Lung (tissue), 12 donors: Measurements from ENCODE around the gene SLC28A3. TPM values are rescaled to one million over a fixed set of nuclear protein-coding genes. Genes with fewer than 3 reads are reported as not detected.

Source experiments
- ATAC-seq: fragments of 200-7000 bp; cut with Tn5 transposase; one replicate; pipeline ENCODE4 v1.9.1; 2020; ENCODE audit warnings: moderate number of reproducible peaks; ENCODE audit not compliant: insufficient read depth, low FRiP score
- DNase-seq, 3 donors: peaks; one replicate each; pipeline ENCODE4 v3.0.0-alpha.2; 2013 to 2017
- H3K27ac ChIP-seq, 2 donors: one replicate each; pipeline ENCODE4 v1.5.1; 2013; ENCODE audit warnings: mild to moderate bottlenecking in 2 of 2, moderate library complexity in 2 of 2, control low read depth in 1 of 2, inconsistent platforms in 1 of 2, low read depth in 1 of 2, low read length in 1 of 2
- H3K27me3 ChIP-seq, 3 donors: one replicate each; pipeline ENCODE4 v1.5.1; 2013; ENCODE audit warnings: low read length in 2 of 3; ENCODE audit not compliant: control insufficient read depth in 3 of 3, insufficient read depth in 3 of 3
- H3K36me3 ChIP-seq, 4 donors: one replicate each; pipeline ENCODE4 v1.5.1; 2013; ENCODE audit warnings: low read length in 4 of 4, mild to moderate bottlenecking in 1 of 4, moderate library complexity in 1 of 4; ENCODE audit not compliant: control insufficient read depth in 4 of 4, insufficient read depth in 4 of 4
- H3K4me1 ChIP-seq, 5 donors: one replicate each; pipeline ENCODE4 v1.5.1; 2013; ENCODE audit warnings: low read length in 5 of 5, mild to moderate bottlenecking in 2 of 5, moderate library complexity in 1 of 5; ENCODE audit not compliant: control insufficient read depth in 5 of 5, insufficient read depth in 5 of 5
- H3K4me3 ChIP-seq: one replicate; pipeline ENCODE4 v1.5.1; 2013; ENCODE audit warnings: mild to moderate bottlenecking, control low read depth, moderate library complexity
- H3K9ac ChIP-seq, 2 donors: one replicate each; pipeline ENCODE4 v1.5.1; 2013; ENCODE audit warnings: low read length in 2 of 2, control low read depth in 1 of 2; ENCODE audit not compliant: insufficient read depth in 1 of 2
- H3K9me3 ChIP-seq, 4 donors: one replicate each; pipeline ENCODE4 v1.5.1; 2013; ENCODE audit warnings: low read length in 3 of 4, mild to moderate bottlenecking in 1 of 4, moderate library complexity in 1 of 4; ENCODE audit not compliant: control insufficient read depth in 4 of 4, insufficient read depth in 3 of 4
- WGBS, 2 donors: extraction: QIAGEN DNeasy Blood & Tissue Kit; methylation state at CpG; one replicate each; pipeline ENCODE4 v1.1.7; 2013; 5-methylcytosine and 5-hydroxymethylcytosine counted together
- polyA plus RNA-seq, 2 donors: library from polyadenylated mRNA; stranded (reverse); fragments of 200-250 nt; gene quantifications; one replicate each; pipeline ENCODE4 v1.2.1, GENCODE V29; 2013
- total RNA-seq, 2 donors: library from RNA; depleted of rRNA in 1 of 2; stranded (reverse); fragments of >200 nt in 1 of 2; gene quantifications; one replicate each; pipeline ENCODE4 v1.2.1, GENCODE V29; 2014 to 2021
- TF ChIP-seq, protein P1 (sequence below): IDR thresholded peaks from 2 replicates; pipeline ENCODE4 v1.5.1; 2012; ENCODE audit warnings: mild to moderate bottlenecking; ENCODE audit errors: control extremely low read depth, extremely low read depth
- donor health status: control.
- donor health status: control.
- donor health status: Bipolar disorder and iron deficiency.
- donor health status: healthy.
- donor health status: DM: yes; HTN: yes; CAD: no.

Gene SLC28A3
- total and polyA plus RNA-seq, 4 donors: 0.59 to 4.0 (median 0.88) TPM

DNA sequence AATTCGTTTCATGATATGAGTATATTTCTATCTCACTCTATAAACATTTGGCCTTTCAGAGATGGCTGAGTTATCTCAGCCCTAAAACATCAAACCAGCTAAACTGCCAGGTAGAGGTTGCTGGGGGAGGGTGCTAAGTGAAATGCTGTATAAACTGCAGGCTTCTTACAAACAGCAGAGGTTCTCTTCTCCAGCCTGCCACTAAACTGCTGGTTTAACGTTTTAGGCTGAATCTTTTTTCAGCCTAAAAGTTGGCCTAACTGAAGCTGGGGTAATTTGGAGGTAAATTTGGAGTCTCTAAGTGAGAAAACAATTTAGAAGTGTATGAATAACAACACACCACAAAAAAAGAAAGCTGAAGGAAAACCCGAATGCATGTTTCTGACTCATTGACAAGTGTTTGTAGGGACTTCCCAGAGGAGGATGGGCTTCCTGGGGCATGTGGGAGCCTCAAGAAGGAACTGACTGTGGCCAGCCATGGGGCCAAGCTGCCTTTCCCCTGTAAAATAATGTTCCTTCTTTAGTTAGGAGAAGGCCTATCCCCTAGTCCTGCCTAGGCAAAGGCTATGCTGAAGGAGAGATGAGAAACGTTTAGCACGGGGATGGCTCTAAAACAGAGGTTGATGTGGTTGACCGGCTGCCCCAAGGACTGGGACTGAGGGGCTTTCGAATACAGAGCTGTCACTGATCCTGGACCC is 44.3 kb downstream of the SLC28A3 start:
- DNase-seq (no peak), ATAC-seq (no peak)
- Histone ChIP-seq H3K27me3 (no peaks in the 10 kb centered on the region), H3K9ac (no peak overlapping the region), H3K4me1 (peaks cover 0 to 3% (median 0%) of the 10 kb centered on the region in 5 donors), H3K36me3 (no peaks in the 10 kb centered on the region), H3K9me3 (no peaks in the 10 kb centered on the region), H3K27ac (no peak overlapping the region), H3K4me3 (no peak overlapping the region)
- TF ChIP-seq, protein P1, sequence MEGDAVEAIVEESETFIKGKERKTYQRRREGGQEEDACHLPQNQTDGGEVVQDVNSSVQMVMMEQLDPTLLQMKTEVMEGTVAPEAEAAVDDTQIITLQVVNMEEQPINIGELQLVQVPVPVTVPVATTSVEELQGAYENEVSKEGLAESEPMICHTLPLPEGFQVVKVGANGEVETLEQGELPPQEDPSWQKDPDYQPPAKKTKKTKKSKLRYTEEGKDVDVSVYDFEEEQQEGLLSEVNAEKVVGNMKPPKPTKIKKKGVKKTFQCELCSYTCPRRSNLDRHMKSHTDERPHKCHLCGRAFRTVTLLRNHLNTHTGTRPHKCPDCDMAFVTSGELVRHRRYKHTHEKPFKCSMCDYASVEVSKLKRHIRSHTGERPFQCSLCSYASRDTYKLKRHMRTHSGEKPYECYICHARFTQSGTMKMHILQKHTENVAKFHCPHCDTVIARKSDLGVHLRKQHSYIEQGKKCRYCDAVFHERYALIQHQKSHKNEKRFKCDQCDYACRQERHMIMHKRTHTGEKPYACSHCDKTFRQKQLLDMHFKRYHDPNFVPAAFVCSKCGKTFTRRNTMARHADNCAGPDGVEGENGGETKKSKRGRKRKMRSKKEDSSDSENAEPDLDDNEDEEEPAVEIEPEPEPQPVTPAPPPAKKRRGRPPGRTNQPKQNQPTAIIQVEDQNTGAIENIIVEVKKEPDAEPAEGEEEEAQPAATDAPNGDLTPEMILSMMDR: no peak
- 66 to 68% methylated on average over 7 of the region's 7 CpGs for WGBS, 2 donors

DNA sequence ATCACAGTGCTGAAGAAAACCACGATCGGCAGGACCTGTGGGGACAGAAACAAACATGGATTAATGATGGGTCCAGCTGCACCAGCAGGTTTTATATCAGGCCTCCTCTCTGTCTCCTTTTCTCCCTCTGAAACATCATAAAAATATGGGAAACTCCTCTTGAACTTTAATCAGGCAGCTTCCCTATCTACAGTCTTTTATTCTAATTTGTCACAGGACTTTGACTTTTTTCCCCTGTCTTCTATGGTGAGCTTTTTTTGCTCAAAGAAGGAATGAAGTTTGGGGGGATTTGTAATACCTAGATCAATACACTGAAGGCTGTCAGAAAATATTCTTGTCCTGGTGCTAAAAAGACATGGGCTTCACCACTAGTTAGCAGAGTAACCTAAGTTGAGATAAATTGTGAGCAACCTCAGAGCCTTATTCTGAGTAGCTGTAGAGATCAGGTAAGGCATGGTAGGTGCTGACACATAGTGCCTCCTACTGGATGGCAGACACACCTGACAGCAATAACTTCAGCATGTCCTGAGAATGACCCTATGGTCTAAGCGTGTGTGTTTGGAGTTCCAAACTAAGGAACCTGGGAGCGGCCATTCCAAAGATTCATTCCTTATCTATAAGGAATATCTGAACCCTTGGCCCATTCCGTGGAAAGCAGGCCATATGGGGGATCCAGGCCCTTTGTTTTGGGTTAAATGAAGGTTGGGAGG is 46.2 kb downstream of the SLC28A3 start:
- H3K9ac ChIP-seq: no peak overlapping the region
- TF ChIP-seq, protein P1: no peak
- H3K9me3 ChIP-seq: no peaks in the 10 kb centered on the region
- H3K4me3 ChIP-seq: no peak overlapping the region
- peaks cover 0 to 1% (median 0%) of the 10 kb centered on the region in 5 donors for H3K4me1 ChIP-seq
- ATAC-seq (no peak), DNase-seq (no peak)
- 91 to 93% methylated on average over 5 of the region's 5 CpGs for WGBS, 2 donors
- no peaks in the 10 kb centered on the region for H3K27me3 ChIP-seq
- H3K27ac ChIP-seq: no peak overlapping the region
- H3K36me3 ChIP-seq: no peaks in the 10 kb centered on the region

DNA sequence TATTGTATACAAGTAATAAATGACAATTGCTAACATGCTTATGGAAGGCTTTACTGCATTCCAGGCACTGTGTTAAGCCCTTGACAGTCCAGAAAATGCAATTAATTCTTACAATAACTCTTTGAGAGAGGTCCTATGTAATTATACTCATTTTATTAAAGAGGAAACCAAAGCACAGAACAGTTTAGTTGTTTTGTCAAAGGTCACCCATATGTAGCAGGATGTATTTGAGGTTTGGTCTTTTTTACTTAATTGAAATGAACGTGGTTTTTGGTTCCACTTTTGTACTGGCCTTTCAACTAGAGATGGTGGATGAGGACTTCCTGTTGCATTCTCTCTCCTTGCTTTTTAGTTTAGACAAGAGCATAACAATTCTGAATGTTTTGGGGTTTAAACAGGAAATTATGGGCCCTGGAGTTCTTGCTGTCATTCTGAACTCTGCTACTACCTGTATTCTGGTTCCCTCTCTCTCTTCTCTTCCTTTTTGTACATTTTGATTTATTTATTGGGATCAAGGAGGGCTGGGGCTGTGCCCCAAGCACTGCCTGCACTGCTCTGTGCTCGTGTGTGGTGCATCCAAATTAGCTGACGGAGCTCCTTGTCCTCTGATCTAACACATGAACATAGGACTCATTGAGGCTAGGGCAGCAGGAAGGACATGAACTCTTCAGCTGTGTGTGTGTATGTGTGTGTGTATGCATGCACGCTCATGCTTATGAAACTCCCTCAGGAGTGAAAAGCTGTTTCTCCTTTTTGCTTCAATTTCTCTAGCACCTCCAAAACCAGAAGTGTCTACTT is 47.4 kb downstream of the SLC28A3 start:
- TF ChIP-seq, protein P1: no peak
- H3K27ac ChIP-seq: no peak overlapping the region
- H3K9me3 ChIP-seq: no peaks in the 10 kb centered on the region
- H3K9ac ChIP-seq: no peak overlapping the region
- 29 to 59% methylated on average over 4 of the region's 4 CpGs for WGBS, 2 donors
- peaks cover 0 to 1% (median 0%) of the 10 kb centered on the region in 5 donors for H3K4me1 ChIP-seq
- no peaks in the 10 kb centered on the region for H3K36me3 ChIP-seq
- no peak for ATAC-seq
- no peaks in the 10 kb centered on the region for H3K27me3 ChIP-seq
- H3K4me3 ChIP-seq: no peak overlapping the region
- DNase-seq: no peak
